ENCODE results near the gene EEIG1.

- TF ChIP-seq POLR2A (IDR thresholded peaks at IDR 0.05) (no peak), CTCF (IDR thresholded peaks at IDR 0.05) (no peak), POLR2AphosphoS5 (IDR thresholded peaks at IDR 0.05) (no peak)
Measured at GRCh38 chr9:127953768-127954505, 26.9 kb downstream of the EEIG1 start.
